RPMI8226 (cell line): Measurements from ENCODE around the gene ZNF609.
"Not testable (repeated sequence)": the region's sequence is repeated elsewhere in the genome, so short reads cannot be mapped to it uniquely, and the experiment has no call there.

Experiments used
- DNase-seq: peaks from one replicate; pipeline ENCODE4 v3.0.0-alpha.2; 2015

ZNF609 gene

GRCh38 chr15:64456634-64457108, 3.7 kb upstream of the ZNF609 start:
- DNase-seq = no peak

GRCh38 chr15:64459066-64459781, 1.2 kb upstream of the ZNF609 start:
- no peak for DNase-seq

GRCh38 chr15:64460724-64461720, 644 bp downstream of the ZNF609 start:
- peak; percentile 67 for DNase-seq

GRCh38 chr15:64461721-64462162, 1.4 kb downstream of the ZNF609 start:
- peak; percentile 32 for DNase-seq

GRCh38 chr15:64462492-64462891, 2.1 kb downstream of the ZNF609 start:
- no peak for DNase-seq

- peak; percentile 20 for DNase-seq
Observed at GRCh38 chr15:64464276-64465005, 4.1 kb downstream of the ZNF609 start.

DNA sequence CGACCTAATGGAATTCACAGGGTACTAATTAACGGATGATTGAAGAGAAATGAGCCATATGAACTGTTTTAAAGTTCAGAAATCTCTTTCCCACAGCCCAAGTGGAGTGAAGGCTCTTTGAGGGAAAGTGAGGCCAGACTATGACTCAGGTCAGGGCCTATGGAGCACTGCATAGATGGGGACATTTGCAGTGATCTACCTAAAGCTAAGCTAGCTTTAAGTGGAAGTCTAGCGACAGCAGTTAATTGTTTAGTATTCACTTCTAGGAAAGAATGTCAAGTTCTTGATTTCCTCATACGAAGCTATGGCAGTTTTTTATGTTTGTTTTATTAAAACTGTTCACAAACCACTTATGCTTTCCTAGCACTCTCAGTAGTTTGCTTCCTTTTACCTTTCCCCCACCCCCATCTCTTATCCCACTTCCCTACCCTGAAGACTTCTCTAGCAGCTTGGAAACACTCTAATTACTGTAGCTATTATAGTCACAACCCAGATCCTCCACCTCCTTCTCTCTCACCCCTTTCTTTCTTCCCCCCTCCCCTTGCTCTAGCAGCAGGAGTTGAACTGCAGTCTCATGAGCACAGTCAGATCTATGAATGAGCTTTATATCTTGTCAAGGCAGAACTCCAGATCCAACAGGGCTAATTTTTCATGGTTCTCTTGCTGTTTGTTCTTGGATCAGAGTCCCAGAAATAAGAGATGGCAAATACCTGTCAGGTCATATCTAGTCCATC, 6.2 kb downstream of the ZNF609 start:
- DNase-seq = no peak

DNA sequence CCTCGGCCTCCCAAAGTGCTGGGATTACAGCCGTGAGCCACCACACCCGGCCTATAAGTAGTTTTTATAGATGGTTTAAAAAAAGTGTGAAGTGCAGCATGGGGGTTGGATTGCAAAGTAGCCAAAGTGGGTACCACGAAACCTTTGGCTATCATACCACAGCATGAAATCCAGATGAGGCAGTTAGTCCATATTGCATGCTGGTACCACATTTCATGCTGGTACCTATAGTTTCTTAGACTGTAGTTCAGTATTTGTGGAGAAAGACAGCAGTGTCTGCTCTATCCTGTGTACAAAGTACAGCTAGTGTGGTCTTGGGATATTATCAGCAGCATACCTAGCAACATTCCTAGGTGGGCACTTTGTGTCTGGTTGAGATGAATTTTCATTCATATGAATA, 11.8 kb downstream of the ZNF609 start:
- no peak for DNase-seq

GRCh38 chr15:64474846-64475245, 14.5 kb downstream of the ZNF609 start:
- no peak for DNase-seq

DNA sequence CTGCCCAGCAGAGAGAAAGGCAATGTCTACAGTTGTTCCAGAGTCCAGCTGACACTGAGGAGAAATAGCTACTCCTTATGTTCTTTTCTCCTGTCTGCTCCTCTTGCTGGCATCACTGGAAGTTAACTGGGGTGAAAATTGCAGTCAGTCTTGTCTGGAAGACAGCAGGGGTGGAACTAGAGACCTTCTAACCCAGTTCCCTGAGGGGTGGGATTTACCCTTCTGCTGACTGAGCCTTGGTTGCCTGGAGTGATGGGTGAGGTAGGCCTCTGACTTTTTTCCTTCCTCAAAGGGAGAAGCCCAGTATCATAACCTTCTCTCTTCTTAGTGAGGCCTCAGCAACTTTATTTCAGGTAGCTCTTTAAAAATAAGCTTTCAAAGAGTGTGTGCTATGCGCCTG, 16.2 kb downstream of the ZNF609 start:
- no peak for DNase-seq

DNA sequence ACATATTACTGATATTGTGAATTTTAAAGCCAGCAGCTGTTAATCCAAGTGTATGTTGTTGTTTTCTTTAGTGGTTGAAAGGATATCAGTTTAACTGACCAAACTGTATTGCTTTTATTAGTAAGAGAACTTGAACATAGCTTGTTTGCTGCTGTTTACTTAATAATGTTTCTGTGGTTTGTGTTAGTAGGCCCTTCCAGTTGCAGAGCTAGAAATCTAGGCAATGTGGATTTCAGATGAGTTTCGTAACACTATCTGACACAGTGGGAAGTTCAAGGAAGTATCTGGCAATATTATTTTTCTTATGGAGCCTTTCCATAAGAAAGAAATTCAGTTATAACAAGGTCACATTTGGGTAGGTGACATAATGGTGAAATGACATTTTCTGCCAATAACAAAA, 18.5 kb downstream of the ZNF609 start:
- no peak for DNase-seq

DNA sequence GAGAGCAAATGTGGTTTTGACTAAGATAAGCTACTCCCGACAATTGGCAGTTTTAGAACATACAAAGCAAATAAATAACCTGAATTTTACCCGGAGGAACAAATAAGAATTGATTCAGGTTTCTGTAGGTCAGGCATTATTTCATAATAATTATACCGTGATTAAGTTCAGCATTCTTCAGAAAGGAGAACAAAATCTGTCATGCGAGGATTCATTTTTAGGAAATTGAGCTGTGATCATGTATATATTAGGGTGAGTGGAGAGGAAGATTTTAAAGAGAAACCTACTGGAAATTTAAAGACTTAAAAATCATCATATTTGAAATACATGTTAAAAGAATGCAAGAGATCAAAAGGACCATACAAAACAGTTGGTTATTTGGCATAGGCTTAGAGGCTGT, 20.5 kb downstream of the ZNF609 start:
- DNase-seq = no peak

DNA sequence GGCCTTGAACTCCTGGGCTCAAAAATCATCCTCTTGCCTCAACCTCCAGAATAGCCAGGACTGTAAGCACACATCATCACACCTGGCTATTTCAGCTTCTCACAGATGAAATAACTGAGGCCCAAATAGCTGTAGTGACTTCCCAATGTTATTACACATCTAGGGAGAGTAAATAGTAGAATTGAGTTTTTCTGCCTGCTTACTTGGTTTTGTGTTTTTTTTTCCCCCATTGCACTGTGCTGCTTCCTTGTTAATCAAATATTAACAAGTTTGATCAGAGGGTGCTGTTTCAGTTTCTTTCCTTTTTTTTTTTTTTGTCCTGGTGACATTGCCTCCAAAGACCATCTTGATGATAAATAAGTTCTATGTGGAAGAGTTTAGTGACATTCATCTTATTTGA, 23.4 kb downstream of the ZNF609 start:
- DNase-seq = no peak

DNA sequence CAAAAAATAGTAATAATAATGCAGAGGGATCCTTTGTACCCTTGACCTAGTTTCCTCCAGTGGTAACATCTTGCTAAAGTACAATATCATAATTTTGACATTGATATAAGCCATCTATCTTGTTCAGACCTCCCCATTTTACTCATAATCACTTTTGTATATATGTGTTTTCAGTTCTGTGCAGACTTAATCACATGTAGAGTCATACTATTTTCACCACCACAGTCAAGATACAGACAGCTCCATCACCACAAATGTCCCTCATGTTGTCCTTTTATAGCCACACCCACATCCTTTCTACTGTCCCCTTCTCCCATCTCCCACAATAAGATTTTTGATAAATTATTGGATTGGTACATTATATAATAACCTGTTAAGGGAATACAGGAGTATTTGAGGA, 25.4 kb downstream of the ZNF609 start:
- DNase-seq = no peak

- no peak for DNase-seq
Observed at GRCh38 chr15:64490598-64491259, 30.4 kb downstream of the ZNF609 start.

DNA sequence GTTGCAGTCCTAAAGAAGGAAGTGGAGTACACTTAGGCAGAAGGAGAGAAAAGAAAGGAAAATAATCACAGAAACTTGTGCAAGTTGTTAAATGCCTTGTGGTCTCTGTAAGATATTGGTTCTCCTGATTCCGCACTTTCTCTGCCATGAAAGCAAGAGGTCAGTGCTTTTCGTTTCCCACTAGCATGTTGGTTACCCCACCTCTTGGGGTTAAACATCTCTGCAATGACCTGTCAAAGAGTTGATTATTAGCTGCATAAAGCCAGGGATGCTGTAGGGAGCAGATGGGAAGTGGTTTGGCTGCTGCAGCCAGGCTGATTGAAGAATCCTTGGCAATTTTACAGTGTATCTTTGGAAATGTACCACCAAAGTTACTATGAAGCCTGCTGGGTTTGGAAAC, 33.3 kb downstream of the ZNF609 start:
- no peak for DNase-seq

DNA sequence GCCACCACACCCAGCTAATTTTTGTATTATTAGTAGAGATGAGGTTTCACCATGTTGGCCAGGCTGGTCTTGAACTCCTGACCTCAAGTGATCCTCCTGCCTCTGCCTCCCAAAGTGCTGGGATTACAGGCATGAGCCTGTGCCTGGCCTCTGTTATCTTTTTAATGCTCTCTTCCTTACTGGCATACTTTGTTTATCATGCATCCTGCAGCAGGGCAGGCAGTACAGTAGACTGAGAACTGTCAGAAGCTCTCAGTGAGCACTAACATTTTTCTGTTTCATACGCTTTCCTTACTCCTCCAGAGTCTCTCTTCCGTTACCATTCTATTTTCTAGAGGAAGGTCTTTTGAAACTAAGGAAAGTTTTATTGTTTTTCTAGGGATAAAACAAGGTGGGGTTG, 35.6 kb downstream of the ZNF609 start:
- DNase-seq = not testable (repeated sequence)

DNA sequence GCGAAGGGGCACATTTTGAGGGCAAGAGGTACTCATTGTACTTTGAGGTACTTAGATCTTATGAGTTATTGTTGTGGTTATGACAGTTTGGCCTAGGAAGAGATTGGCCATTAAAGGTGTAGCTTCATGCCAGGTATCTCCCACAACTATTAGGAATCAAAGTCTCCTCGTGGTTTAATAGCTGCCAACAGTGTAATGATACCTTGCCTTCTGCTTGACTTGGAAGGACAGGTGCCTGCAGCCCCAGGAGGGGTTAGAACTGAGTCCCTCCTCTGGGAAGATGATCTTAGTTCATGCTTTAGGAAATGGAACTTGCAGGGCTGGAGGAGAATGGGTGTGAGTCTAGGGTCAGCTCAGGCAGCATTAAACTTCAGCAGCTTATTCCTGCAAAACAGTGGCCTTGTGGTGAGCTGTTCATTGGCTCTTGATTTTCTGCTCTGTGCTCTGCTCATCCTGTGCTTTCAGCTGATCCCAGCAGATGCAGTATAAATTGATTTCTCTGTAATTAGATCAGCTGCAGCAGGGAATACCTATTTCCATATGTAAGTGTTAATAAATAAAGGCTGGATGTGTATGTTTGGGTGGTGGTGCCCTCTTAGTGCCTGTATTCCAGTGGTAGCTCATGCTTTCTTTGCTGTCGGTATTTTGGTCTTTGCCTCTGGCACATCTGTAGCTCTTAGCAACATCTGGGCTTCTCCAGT, 40.5 kb downstream of the ZNF609 start:
- DNase-seq = no peak

GRCh38 chr15:64501396-64501715, 41.0 kb downstream of the ZNF609 start:
- DNase-seq = no peak

- no peak for DNase-seq
Observed at GRCh38 chr15:64502151-64502550, 41.8 kb downstream of the ZNF609 start.

GRCh38 chr15:64502551-64502950, 42.2 kb downstream of the ZNF609 start:
- no peak for DNase-seq
